MCF 10A (cell line): ENCODE data around the gene FRMD6. TPM values are rescaled to one million over a fixed set of nuclear protein-coding genes. Genes with fewer than 3 reads are reported as not detected.
A peak's percentile ranks its signal among the peaks of the same experiment; 100 is the strongest.

Experiments
- BruUV-seq: library from RNA; stranded (reverse); fragments of 400-500 nt; replicated peaks from 2 replicates; lab custom pipeline; 2021; lab: Mats Ljungman, UMichigan
- CTCF ChIA-PET: fragments of 300-600 bp; sonication (Branson Sonifier 250); formaldehyde crosslinking; extraction: SDS; loops from one replicate; lab custom pipeline; 2021; ENCODE audit warnings: antibody characterized with exemption, inconsistent platforms; lab: Yijun Ruan, JAX
- POLR2A ChIA-PET: fragments of 300-600, 350-650 bp; sonication (Branson Sonifier 250); formaldehyde crosslinking; extraction: SDS; loops from one replicate; lab custom pipeline; 2020; ENCODE audit warnings: antibody characterized with exemption, inconsistent platforms; lab: Yijun Ruan, JAX
- DNase-seq: peaks from one replicate; pipeline ENCODE4 v3.0.0-alpha.2; 2018; ENCODE audit not compliant: unreplicated experiment
- H3K27ac Mint-ChIP-seq: one replicate; pipeline ENCODE4 v1.8.0; 2022; ENCODE audit warnings: mild to moderate bottlenecking, low read depth, mixed read lengths; ENCODE audit not compliant: unreplicated experiment
- H3K27me3 Mint-ChIP-seq: one replicate; pipeline ENCODE4 v1.8.0; 2022; ENCODE audit warnings: mixed read lengths; ENCODE audit not compliant: insufficient read depth, unreplicated experiment
- H3K36me3 Mint-ChIP-seq: one replicate; pipeline ENCODE4 v1.8.0; 2022; ENCODE audit warnings: mild to moderate bottlenecking, moderate library complexity, mixed read lengths; ENCODE audit not compliant: insufficient read depth, unreplicated experiment
- H3K4me1 Mint-ChIP-seq: one replicate; pipeline ENCODE4 v1.8.0; 2022; ENCODE audit warnings: mixed read lengths; ENCODE audit not compliant: insufficient read depth, unreplicated experiment
- H3K4me3 Mint-ChIP-seq: one replicate; pipeline ENCODE4 v1.8.0; 2022; ENCODE audit warnings: mild to moderate bottlenecking, moderate library complexity, mixed read lengths; ENCODE audit not compliant: unreplicated experiment
- H3K9me3 Mint-ChIP-seq: one replicate; pipeline ENCODE4 v1.8.0; 2022; ENCODE audit warnings: mixed read lengths; ENCODE audit not compliant: unreplicated experiment
- CTCF ChIP-seq: fragments of 200-600 bp; IDR thresholded peaks from one replicate; pipeline ENCODE4 v1.8.0; 2022; ENCODE audit warnings: antibody characterized with exemption, mild to moderate bottlenecking; ENCODE audit not compliant: unreplicated experiment
- intact Hi-C: fragments of 100-400 bp; cut with micrococcal nuclease; formaldehyde crosslinking; loops from 2 replicates; pipeline ENCODE4 v1.14.1; 2022
- total RNA-seq: library from RNA; stranded (reverse); gene quantifications from 2 replicates; pipeline ENCODE4 v1.2.3, GENCODE V29; 2022

FRMD6 gene
- total RNA-seq, 1 experiment from 2014 or later = 135 TPM

- no peaks in the 10 kb centered on the region for H3K9me3 Mint-ChIP-seq
- POLR2A ChIA-PET = interaction anchor here (0.9 to 1.4 kb wide), 2 partner anchors 12 to 31 kb away, joined by 3 to 4 read pairs; no protein-coding TSS in a partner anchor
- no TSS peak for BruUV-seq
- intact Hi-C loops = loop anchor here (5.0 kb wide), 1 partner anchor 112 kb away; no protein-coding TSS in a partner anchor
- CTCF ChIA-PET = interaction anchor here (1.1 kb wide), 1 partner anchor 10 kb away, joined by 4 read pairs; no protein-coding TSS in a partner anchor
- no peaks in the 10 kb centered on the region for H3K27me3 Mint-ChIP-seq
- TF ChIP-seq CTCF = no peak
- H3K36me3 Mint-ChIP-seq = peaks cover 14% of the 10 kb centered on the region
- H3K27ac Mint-ChIP-seq = no peak overlapping the region
- peak; percentile 67 for DNase-seq
- H3K4me1 Mint-ChIP-seq = peaks cover 26% of the 10 kb centered on the region
- H3K4me3 Mint-ChIP-seq = no peak overlapping the region
Observed at GRCh38 chr14:51604073-51604472, 47.6 kb upstream of the FRMD6 start.

- peaks cover 14% of the 10 kb centered on the region for H3K36me3 Mint-ChIP-seq
Observed at GRCh38 chr14:51605575-51605974, 46.1 kb upstream of the FRMD6 start.

GRCh38 chr14:51607711-51608110, 44.0 kb upstream of the FRMD6 start:
- POLR2A ChIA-PET = interaction anchor here (0.7 kb wide), 1 partner anchor 90 kb away, joined by 3 read pairs; no protein-coding TSS in a partner anchor
- DNase-seq = no peak
- BruUV-seq = no TSS peak
- H3K9me3 Mint-ChIP-seq = no peaks in the 10 kb centered on the region
- no peaks in the 10 kb centered on the region for H3K27me3 Mint-ChIP-seq
- CTCF ChIA-PET = no interaction called here
- no peak for TF ChIP-seq CTCF
- intact Hi-C loops = no loop called here
- peaks cover 13% of the 10 kb centered on the region for H3K36me3 Mint-ChIP-seq
- no peak overlapping the region for H3K27ac Mint-ChIP-seq
- H3K4me1 Mint-ChIP-seq = peaks cover 27% of the 10 kb centered on the region
- H3K4me3 Mint-ChIP-seq = no peak overlapping the region

More at GRCh38 chr14:51605575-51605974, 46.1 kb upstream of the FRMD6 start:
- Mint-ChIP-seq H3K9me3 (no peaks in the 10 kb centered on the region), H3K4me3 (no peak overlapping the region), H3K27ac (no peak overlapping the region), H3K4me1 (peaks cover 27% of the 10 kb centered on the region), H3K27me3 (no peaks in the 10 kb centered on the region)
- no TSS peak for BruUV-seq
- no peak for DNase-seq
- intact Hi-C loops = no loop called here
- POLR2A ChIA-PET = interaction anchor here (0.7 kb wide), 1 partner anchor 47 kb away, joined by 3 read pairs; no protein-coding TSS in a partner anchor
- no peak for TF ChIP-seq CTCF
- CTCF ChIA-PET = no interaction called here

GRCh38 chr14:51609251-51609954, 42.3 kb upstream of the FRMD6 start:
- Mint-ChIP-seq H3K27me3 (no peaks in the 10 kb centered on the region), H3K27ac (no peak overlapping the region), H3K4me3 (no peak overlapping the region), H3K36me3 (peaks cover 7% of the 10 kb centered on the region), H3K4me1 (peaks cover 18% of the 10 kb centered on the region), H3K9me3 (no peaks in the 10 kb centered on the region)
- POLR2A ChIA-PET = interaction anchor here (0.9 to 1.2 kb wide), 5 partner anchors 7 to 76 kb away, joined by 3 to 4 read pairs (median 3); no protein-coding TSS in a partner anchor
- intact Hi-C loops = no loop called here
- TF ChIP-seq CTCF = no peak
- DNase-seq = no peak
- CTCF ChIA-PET = no interaction called here
- no TSS peak for BruUV-seq
